Loucy (cell line): ENCODE results near the gene TRMT44.
A peak's percentile ranks its signal among the peaks of the same experiment; 100 is the strongest.

Source experiments
- H2AFZ ChIP-seq: fragments of 200-600 bp; sonication (generic); 2 replicates; pipeline ENCODE4 v1.6.0; 2016; ENCODE audit warnings: antibody characterized with exemption, mild to moderate bottlenecking, low read length, moderate library complexity
- H3F3A ChIP-seq: fragments of 200-600 bp; 2 replicates; pipeline ENCODE4 v1.6.0; 2016; ENCODE audit warnings: antibody characterized with exemption, low read depth, mild to moderate bottlenecking
- H3K27me3 ChIP-seq: fragments of 200-600 bp; sonication (generic); 2 replicates; pipeline ENCODE4 v1.6.1; 2014; ENCODE audit warnings: low read length, mild to moderate bottlenecking; ENCODE audit not compliant: insufficient read depth, poor library complexity, severe bottlenecking
- H3K36me3 ChIP-seq: fragments of 200-600 bp; sonication (generic); 2 replicates; pipeline ENCODE4 v1.6.1; 2016; ENCODE audit warnings: low read length; ENCODE audit not compliant: insufficient read depth
- H3K4me1 ChIP-seq: fragments of 200-600 bp; sonication (generic); 2 replicates; pipeline ENCODE4 v1.5.1; 2014; ENCODE audit warnings: low read length, mild to moderate bottlenecking; ENCODE audit not compliant: insufficient read depth, poor library complexity, severe bottlenecking
- H3K4me2 ChIP-seq: fragments of 200-600 bp; sonication (generic); 2 replicates; pipeline ENCODE4 v1.6.0; 2014; ENCODE audit warnings: antibody characterized with exemption, low read length, low read depth, mild to moderate bottlenecking; ENCODE audit not compliant: poor library complexity, severe bottlenecking
- H3K4me3 ChIP-seq: fragments of 200-600 bp; sonication (generic); 2 replicates; pipeline ENCODE4 v1.5.1; 2014; ENCODE audit warnings: low read length, mild to moderate bottlenecking, mixed read lengths; ENCODE audit not compliant: poor library complexity, severe bottlenecking
- H3K79me2 ChIP-seq: fragments of 200-600 bp; sonication (generic); 2 replicates; pipeline ENCODE4 v1.6.1; 2014; ENCODE audit warnings: low read length; ENCODE audit not compliant: insufficient read depth
- H3K9ac ChIP-seq: fragments of 200-600 bp; sonication (generic); 2 replicates; pipeline ENCODE4 v1.6.0; 2014; ENCODE audit warnings: mild to moderate bottlenecking, low read depth, low read length, moderate library complexity; ENCODE audit not compliant: poor library complexity, severe bottlenecking
- H3K9me2 ChIP-seq: fragments of 200-600 bp; sonication (generic); replicated peaks from 2 replicates; pipeline ENCODE4 v1.6.1; 2016; ENCODE audit warnings: low read depth, low read length, mixed read lengths
- H3K9me3 ChIP-seq: fragments of 200-600 bp; sonication (generic); 2 replicates; pipeline ENCODE4 v1.6.1; 2014; ENCODE audit warnings: mild to moderate bottlenecking, antibody characterized with exemption, low read length, low read depth; ENCODE audit not compliant: insufficient read depth
- H4K20me1 ChIP-seq: fragments of 200-600 bp; sonication (generic); 2 replicates; pipeline ENCODE4 v1.6.0; 2014; ENCODE audit warnings: antibody characterized with exemption, low read length, mild to moderate bottlenecking; ENCODE audit not compliant: insufficient read depth, poor library complexity, severe bottlenecking
- CTCF ChIP-seq: fragments of 200-600 bp; sonication (generic); conservative IDR thresholded peaks from 2 replicates; pipeline ENCODE4 v1.5.1; 2014; ENCODE audit warnings: mild to moderate bottlenecking, antibody characterized with exemption, low read length
- EZH2phosphoT487 ChIP-seq: fragments of 200-600 bp; IDR thresholded peaks from 2 replicates; pipeline ENCODE4 v1.6.1; 2018; ENCODE audit warnings: antibody characterized with exemption, mild to moderate bottlenecking, moderate library complexity, borderline replicate concordance

The TRMT44 gene

GRCh38 chr4:8468746-8469535 is 28.4 kb downstream of the TRMT44 start:
- Histone ChIP-seq H3K9me3 (no peaks in the 10 kb centered on the region), H3K4me2 (no peak overlapping the region), H3K9ac (no peak overlapping the region), H4K20me1 (no peaks in the 10 kb centered on the region), H3K4me3 (no peak overlapping the region), H3K9me2 (no peaks in the 10 kb centered on the region), H2AFZ (no peak overlapping the region), H3K4me1 (no peaks in the 10 kb centered on the region), H3K36me3 (peaks cover 33% of the 10 kb centered on the region; the same call in 1 of the 2 replicates), H3F3A (no peaks in the 10 kb centered on the region), H3K79me2 (no peaks in the 10 kb centered on the region), H3K27me3 (no peaks in the 10 kb centered on the region)
- TF ChIP-seq EZH2phosphoT487 = no peak
- peak; percentile 80 for TF ChIP-seq CTCF

GRCh38 chr4:8469550-8469949 is 29.0 kb downstream of the TRMT44 start:
- Histone ChIP-seq H3K4me2 (no peak overlapping the region), H3K4me3 (no peak overlapping the region), H3K4me1 (no peaks in the 10 kb centered on the region), H3K9me3 (no peaks in the 10 kb centered on the region), H3K9me2 (no peaks in the 10 kb centered on the region), H4K20me1 (no peaks in the 10 kb centered on the region), H3K27me3 (no peaks in the 10 kb centered on the region), H3K79me2 (no peaks in the 10 kb centered on the region), H3K36me3 (peaks cover 33% of the 10 kb centered on the region; the same call in 1 of the 2 replicates), H2AFZ (no peak overlapping the region), H3K9ac (no peak overlapping the region), H3F3A (no peaks in the 10 kb centered on the region)
- TF ChIP-seq EZH2phosphoT487 = no peak

- Histone ChIP-seq H3F3A (no peaks in the 10 kb centered on the region), H2AFZ (no peak overlapping the region), H3K79me2 (no peaks in the 10 kb centered on the region), H4K20me1 (no peaks in the 10 kb centered on the region), H3K9ac (no peak overlapping the region), H3K36me3 (peaks cover 29% of the 10 kb centered on the region; the same call in 1 of the 2 replicates), H3K27me3 (no peaks in the 10 kb centered on the region), H3K4me3 (no peak overlapping the region), H3K9me3 (no peaks in the 10 kb centered on the region), H3K9me2 (no peaks in the 10 kb centered on the region), H3K4me2 (no peak overlapping the region), H3K4me1 (no peaks in the 10 kb centered on the region)
- TF ChIP-seq EZH2phosphoT487 (no peak), CTCF (no peak)
Measured at GRCh38 chr4:8470451-8471024, 30.0 kb downstream of the TRMT44 start.
